ENCODE measurements around the gene SCAMP1.

The SCAMP1 gene

GRCh38 chr5:78490709-78491485 is 130.5 kb downstream of the SCAMP1 start:
- TF ChIP-seq CTCF (conservative IDR thresholded peaks at IDR 0.05; ENCODE audit: low read depth, low read length) = no peak
- no peak overlapping the region for H3K4me3 ChIP-seq (ENCODE audit: low read length)

GRCh38 chr5:78492224-78492623 is 131.8 kb downstream of the SCAMP1 start:
- DNase-seq (ENCODE audit: low read depth) = no peak
- no peak for TF ChIP-seq CTCF (conservative IDR thresholded peaks at IDR 0.05; ENCODE audit: low read depth, low read length)
- no peak overlapping the region for H3K4me3 ChIP-seq (ENCODE audit: low read length)

More at GRCh38 chr5:78490709-78491485, 130.5 kb downstream of the SCAMP1 start:
- DNase-seq (ENCODE audit: low read depth) = no peak

DNA sequence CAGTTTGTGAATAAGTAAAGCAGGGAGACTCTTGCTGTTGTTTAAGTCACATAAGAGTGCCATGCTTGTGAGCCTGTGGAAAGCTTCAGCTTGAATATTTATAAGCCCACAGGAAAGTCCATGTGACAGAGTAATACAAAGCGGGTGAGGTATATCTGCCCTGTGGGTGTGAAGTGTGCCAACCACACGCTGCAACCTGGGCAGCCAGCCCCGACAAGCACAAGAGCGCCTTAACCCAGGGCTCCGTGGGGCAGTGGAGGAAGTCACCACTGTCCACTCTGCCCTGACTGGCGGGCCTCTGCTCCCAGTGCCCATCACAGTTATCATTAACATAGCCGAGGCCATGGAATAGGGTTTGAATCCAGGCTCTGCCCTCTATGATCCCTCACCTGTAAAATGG is 132.2 kb downstream of the SCAMP1 start:
- no peak overlapping the region for H3K4me3 ChIP-seq (ENCODE audit: low read length)
- TF ChIP-seq CTCF (conservative IDR thresholded peaks at IDR 0.05; ENCODE audit: low read depth, low read length) = no peak
- DNase-seq (ENCODE audit: low read depth) = no peak

- H3K4me3 ChIP-seq (ENCODE audit: low read length) = no peak overlapping the region
- no peak for TF ChIP-seq CTCF (conservative IDR thresholded peaks at IDR 0.05; ENCODE audit: low read depth, low read length)
- DNase-seq (ENCODE audit: low read depth) = no peak
Measured at GRCh38 chr5:78495800-78496199, 135.4 kb downstream of the SCAMP1 start.

- H3K4me3 ChIP-seq (ENCODE audit: low read length) = no peak overlapping the region
- DNase-seq (ENCODE audit: low read depth) = peak; percentile 69
Measured at GRCh38 chr5:78496373-78496772, 136.0 kb downstream of the SCAMP1 start.

GRCh38 chr5:78497573-78498533 is 137.4 kb downstream of the SCAMP1 start:
- no peak for DNase-seq (ENCODE audit: low read depth)
- no peak overlapping the region for H3K4me3 ChIP-seq (ENCODE audit: low read length)
- no peak for TF ChIP-seq CTCF (conservative IDR thresholded peaks at IDR 0.05; ENCODE audit: low read depth, low read length)

More at GRCh38 chr5:78496373-78496772, 136.0 kb downstream of the SCAMP1 start:
- TF ChIP-seq CTCF (conservative IDR thresholded peaks at IDR 0.05; ENCODE audit: low read depth, low read length) = no peak

Data from retinal pigment epithelial cell (primary cell).